GM19372 (cell line): ENCODE results near the gene AQP2.

ENCODE experiments used
- ATAC-seq: cut with Tn5 transposase; IDR thresholded peaks from one replicate; pipeline ENCODE4 v1.9.1; 2021; ENCODE audit warnings: mild to moderate bottlenecking, low read depth, moderate library complexity; ENCODE audit not compliant: unreplicated experiment

AQP2 gene, protein sequence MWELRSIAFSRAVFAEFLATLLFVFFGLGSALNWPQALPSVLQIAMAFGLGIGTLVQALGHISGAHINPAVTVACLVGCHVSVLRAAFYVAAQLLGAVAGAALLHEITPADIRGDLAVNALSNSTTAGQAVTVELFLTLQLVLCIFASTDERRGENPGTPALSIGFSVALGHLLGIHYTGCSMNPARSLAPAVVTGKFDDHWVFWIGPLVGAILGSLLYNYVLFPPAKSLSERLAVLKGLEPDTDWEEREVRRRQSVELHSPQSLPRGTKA

DNA sequence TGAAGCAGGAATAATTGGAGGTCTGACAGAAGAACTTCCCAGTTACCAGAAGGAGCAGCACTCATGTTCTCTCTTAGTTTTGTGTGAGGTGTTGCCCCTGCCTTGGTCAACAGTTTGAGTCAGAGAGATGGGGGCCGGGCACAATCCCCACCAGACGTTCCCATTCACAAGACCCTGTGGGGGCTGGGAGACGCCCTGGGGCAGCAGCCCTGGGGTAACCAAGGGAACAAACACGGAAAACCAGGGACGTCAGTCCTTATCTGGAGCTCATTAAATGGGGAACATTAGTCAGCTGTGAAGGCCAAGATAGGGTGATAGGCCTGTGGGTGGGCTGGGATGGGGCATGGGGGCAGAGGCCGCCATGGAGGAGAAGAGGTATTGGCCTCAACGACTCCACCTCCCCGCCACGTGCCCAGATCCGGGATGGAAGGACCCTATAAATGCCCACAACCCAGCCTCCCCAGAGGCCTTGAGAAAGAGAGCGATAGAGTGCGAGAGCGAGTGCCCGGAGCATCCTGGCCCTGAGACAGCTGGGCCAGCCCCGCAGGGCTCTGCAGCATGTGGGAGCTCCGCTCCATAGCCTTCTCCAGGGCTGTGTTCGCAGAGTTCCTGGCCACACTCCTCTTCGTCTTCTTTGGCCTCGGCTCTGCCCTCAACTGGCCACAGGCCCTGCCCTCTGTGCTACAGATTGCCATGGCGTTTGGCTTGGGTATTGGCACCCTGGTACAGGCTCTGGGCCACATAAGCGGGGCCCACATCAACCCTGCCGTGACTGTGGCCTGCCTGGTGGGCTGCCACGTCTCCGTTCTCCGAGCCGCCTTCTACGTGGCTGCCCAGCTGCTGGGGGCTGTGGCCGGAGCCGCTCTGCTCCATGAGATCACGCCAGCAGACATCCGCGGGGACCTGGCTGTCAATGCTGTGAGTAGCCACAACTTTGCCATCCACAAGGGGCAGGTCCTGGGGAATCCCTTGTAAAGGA is at the start of gene AQP2:
Gene AQP2 (plus strand): TSS at position 465 of the 979 bp plus-strand sequence. CDS start 94 bp downstream, at position 559.
- ATAC-seq: no peak

- ATAC-seq: no peak
Observed at GRCh38 chr12:49901026-49901425, 49.5 kb upstream of the AQP2 start.

- no peak for ATAC-seq
Observed at GRCh38 chr12:49901986-49902385, 48.6 kb upstream of the AQP2 start.

- ATAC-seq: no peak
Observed at GRCh38 chr12:49902399-49903350, 47.9 kb upstream of the AQP2 start.

GRCh38 chr12:49903351-49903699 is 47.2 kb upstream of the AQP2 start:
- no peak for ATAC-seq

- no peak for ATAC-seq
Observed at GRCh38 chr12:49903700-49904423, 46.7 kb upstream of the AQP2 start, which contains the start of gene FAIM2. TSS of gene FAIM2 (minus strand) at chr12:49903900. CDS start at chr12:49903792, 108 bp downstream.

DNA sequence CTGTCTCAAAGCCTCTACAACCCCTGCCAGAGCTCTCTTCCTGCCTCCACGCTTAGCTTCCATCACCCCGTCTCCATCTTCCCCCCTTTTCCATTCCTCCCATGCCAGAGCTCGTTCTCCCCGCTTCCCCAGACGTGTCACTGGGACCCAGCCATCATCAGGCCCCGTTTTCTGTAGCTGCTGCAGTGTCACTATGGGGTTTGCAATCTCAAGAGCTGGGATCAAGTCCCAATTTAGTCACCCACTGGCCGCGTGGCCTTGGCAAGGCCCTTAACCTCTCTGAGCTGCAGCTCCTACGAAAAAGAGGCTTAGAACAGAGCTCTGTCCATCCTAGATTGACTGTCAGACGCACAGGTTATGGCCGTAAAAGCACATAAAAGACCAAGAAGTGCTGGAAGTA is 45.9 kb upstream of the AQP2 start:
- no peak for ATAC-seq

- no peak for ATAC-seq
Observed at GRCh38 chr12:49905718-49906314, 44.7 kb upstream of the AQP2 start.

- no peak for ATAC-seq
Observed at GRCh38 chr12:49907352-49907751, 43.2 kb upstream of the AQP2 start.

DNA sequence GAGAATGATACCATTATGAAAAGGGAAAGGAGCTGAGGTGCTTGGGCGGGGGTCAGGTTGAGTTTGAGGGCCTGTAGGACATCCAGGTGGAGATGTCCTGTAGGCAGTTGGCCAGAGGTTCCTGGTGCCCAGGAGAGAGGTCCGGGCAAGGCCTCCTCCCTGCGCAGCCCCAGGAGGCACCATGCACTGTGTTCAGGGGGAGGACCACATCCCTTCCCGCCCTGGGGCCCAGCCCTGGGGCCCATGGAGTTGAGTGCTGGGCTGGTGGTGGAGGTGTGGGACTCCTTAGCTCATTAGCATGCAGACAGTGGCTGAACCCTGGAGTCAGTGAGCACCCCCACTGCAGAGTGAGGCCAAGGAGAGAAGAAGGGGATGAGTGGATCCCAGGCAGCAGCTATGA is 41.2 kb upstream of the AQP2 start:
- ATAC-seq: no peak

GRCh38 chr12:49909826-49910225 is 40.7 kb upstream of the AQP2 start:
- ATAC-seq: no peak

GRCh38 chr12:49910331-49911212 is 40.0 kb upstream of the AQP2 start:
- ATAC-seq: no peak

- no peak for ATAC-seq
Observed at GRCh38 chr12:49911213-49911605, 39.3 kb upstream of the AQP2 start.

- ATAC-seq: no peak
Observed at GRCh38 chr12:49912345-49913255, 37.9 kb upstream of the AQP2 start.

- no peak for ATAC-seq
Observed at GRCh38 chr12:49916129-49916919, 34.2 kb upstream of the AQP2 start.

- no peak for ATAC-seq
Observed at GRCh38 chr12:49917166-49917787, 33.3 kb upstream of the AQP2 start.
